ENCODE measurements around the gene SHROOM2. TPM values are rescaled to one million over a fixed set of nuclear protein-coding genes. Genes with fewer than 3 reads are reported as not detected.

The SHROOM2 gene
- total RNA-seq, 1 donor from 2014 or later: 8.2 TPM

GRCh38 chrX:9785254-9785943, 830 bp upstream of the SHROOM2 start:
- peaks cover 25% of the 10 kb centered on the region for H3K4me1 Mint-ChIP-seq (ENCODE audit: unreplicated experiment)
- H3K27ac Mint-ChIP-seq (ENCODE audit: unreplicated experiment): no peak overlapping the region
- no peaks in the 10 kb centered on the region for H3K9me3 Mint-ChIP-seq (ENCODE audit: unreplicated experiment)
- no peaks in the 10 kb centered on the region for H3K36me3 Mint-ChIP-seq (ENCODE audit: unreplicated experiment)
- TF ChIP-seq CTCF (IDR thresholded peaks at IDR 0.05): no peak
- H3K4me3 Mint-ChIP-seq (ENCODE audit: unreplicated experiment): peak overlapping the region; percentile 44
- no peaks in the 10 kb centered on the region for H3K27me3 Mint-ChIP-seq (ENCODE audit: unreplicated experiment)
- no peak for DNase-seq (ENCODE audit: extremely low spot score, unreplicated experiment)

GRCh38 chrX:9786798-9787635, 788 bp downstream of the SHROOM2 start:
- no peak for TF ChIP-seq CTCF (IDR thresholded peaks at IDR 0.05)
- H3K4me3 Mint-ChIP-seq (ENCODE audit: unreplicated experiment): peak overlapping the region; percentile 78
- H3K27ac Mint-ChIP-seq (ENCODE audit: unreplicated experiment): peak overlapping the region; percentile 50
- DNase-seq (ENCODE audit: extremely low spot score, unreplicated experiment): no peak
- H3K27me3 Mint-ChIP-seq (ENCODE audit: unreplicated experiment): no peaks in the 10 kb centered on the region
- H3K36me3 Mint-ChIP-seq (ENCODE audit: unreplicated experiment): no peaks in the 10 kb centered on the region
- H3K9me3 Mint-ChIP-seq (ENCODE audit: unreplicated experiment): no peaks in the 10 kb centered on the region
- peaks cover 26% of the 10 kb centered on the region for H3K4me1 Mint-ChIP-seq (ENCODE audit: unreplicated experiment)

GRCh38 chrX:9788911-9789310, 2.7 kb downstream of the SHROOM2 start:
- no peaks in the 10 kb centered on the region for H3K27me3 Mint-ChIP-seq (ENCODE audit: unreplicated experiment)
- no peak overlapping the region for H3K4me3 Mint-ChIP-seq (ENCODE audit: unreplicated experiment)
- no peak for DNase-seq (ENCODE audit: extremely low spot score, unreplicated experiment)
- peaks cover 26% of the 10 kb centered on the region for H3K4me1 Mint-ChIP-seq (ENCODE audit: unreplicated experiment)
- H3K36me3 Mint-ChIP-seq (ENCODE audit: unreplicated experiment): no peaks in the 10 kb centered on the region
- peak overlapping the region; percentile 45 for H3K27ac Mint-ChIP-seq (ENCODE audit: unreplicated experiment)
- no peaks in the 10 kb centered on the region for H3K9me3 Mint-ChIP-seq (ENCODE audit: unreplicated experiment)
- no peak for TF ChIP-seq CTCF (IDR thresholded peaks at IDR 0.05)

- no peak overlapping the region for H3K4me3 Mint-ChIP-seq (ENCODE audit: unreplicated experiment)
Observed at GRCh38 chrX:9789555-9789954, 3.3 kb downstream of the SHROOM2 start.

More at GRCh38 chrX:9789555-9789954, 3.3 kb downstream of the SHROOM2 start:
- TF ChIP-seq CTCF (IDR thresholded peaks at IDR 0.05): no peak
- H3K36me3 Mint-ChIP-seq (ENCODE audit: unreplicated experiment): no peaks in the 10 kb centered on the region
- DNase-seq (ENCODE audit: extremely low spot score, unreplicated experiment): no peak
- peaks cover 26% of the 10 kb centered on the region for H3K4me1 Mint-ChIP-seq (ENCODE audit: unreplicated experiment)
- H3K27me3 Mint-ChIP-seq (ENCODE audit: unreplicated experiment): no peaks in the 10 kb centered on the region
- no peaks in the 10 kb centered on the region for H3K9me3 Mint-ChIP-seq (ENCODE audit: unreplicated experiment)
- H3K27ac Mint-ChIP-seq (ENCODE audit: unreplicated experiment): peak overlapping the region; percentile 45

Data from osteocyte (in vitro differentiated cells).